ENCODE results near the gene PTX3. TPM values are rescaled to one million over a fixed set of nuclear protein-coding genes. Genes with fewer than 3 reads are reported as not detected.

Gene PTX3
- total and polyA plus RNA-seq, 2 donors (not counting 1 experiment from before 2014, with no cell fraction given) = 464 to 555 TPM

GRCh38 chr3:157408499-157409149 lies 28.0 kb upstream of the PTX3 start:
- Histone ChIP-seq H3K27ac (ENCODE audit: insufficient read depth, low read length) (no peak overlapping the region), H3K9ac (ENCODE audit: insufficient read depth, low read length) (no peak overlapping the region), H3K4me1 (ENCODE audit: control insufficient read depth, extremely low read depth, insufficient read depth, low read length) (no peaks in the 10 kb centered on the region), H3K27me3 (ENCODE audit: control insufficient read depth, insufficient read depth, low read length) (no peaks in the 10 kb centered on the region), H3K79me2 (ENCODE audit: control insufficient read depth, insufficient read depth, low read length) (no peaks in the 10 kb centered on the region), H3K4me3 (replicated peaks in 1 of 4; ENCODE audit: control extremely low read depth in 1 of 4, insufficient read depth in 1 of 4, low read depth in 3 of 4, low read length in 4 of 4) (no peak overlapping the region), H4K20me1 (ENCODE audit: control insufficient read depth, extremely low read depth, insufficient read depth, low read length) (no peaks in the 10 kb centered on the region), H3K36me3 (ENCODE audit: control insufficient read depth, insufficient read depth, low read length) (no peaks in the 10 kb centered on the region), H2AFZ (ENCODE audit: low read length) (no peak overlapping the region), H3K9me3 (ENCODE audit: control insufficient read depth, insufficient read depth, low read depth, low read length) (no peaks in the 10 kb centered on the region), H3K4me2 (ENCODE audit: extremely low read depth, insufficient read depth, low read length) (no peak overlapping the region)
- TF ChIP-seq CTCF (conservative IDR thresholded peaks at IDR 0.05 in 1 of 2, IDR thresholded peaks at IDR 0.05 in 1 of 2; ENCODE audit: low read depth in 1 of 2, low read length in 2 of 2) = no peak
- no peak for TF ChIP-seq EZH2 (IDR thresholded peaks at IDR 0.05; ENCODE audit: low read length, missing control alignments)
- no peak for DNase-seq (ENCODE audit: low read depth in 2 of 2)

DNA sequence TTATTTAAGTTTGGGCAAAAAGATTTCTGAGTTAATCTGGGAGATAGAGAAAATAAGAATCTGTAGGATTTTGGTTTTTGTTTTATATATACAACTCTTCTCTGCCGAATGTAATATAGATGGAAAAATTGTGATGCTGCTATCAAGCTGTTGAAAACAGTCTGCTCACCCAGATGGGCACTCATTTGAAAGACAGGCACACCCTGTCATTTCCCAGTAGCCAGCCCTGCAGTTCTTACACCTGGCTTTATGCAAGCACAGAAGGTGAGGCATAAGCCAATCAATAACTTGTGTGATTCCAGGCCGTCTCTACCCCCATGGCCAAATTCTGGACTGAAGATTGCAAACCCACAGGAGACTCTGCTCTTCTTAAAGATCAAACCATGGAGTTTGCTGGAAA lies 27.1 kb upstream of the PTX3 start:
- H3K27ac ChIP-seq (ENCODE audit: insufficient read depth, low read length) = no peak overlapping the region
- H3K36me3 ChIP-seq (ENCODE audit: control insufficient read depth, insufficient read depth, low read length) = no peaks in the 10 kb centered on the region
- no peak overlapping the region for H3K4me3 ChIP-seq (replicated peaks in 1 of 4; ENCODE audit: control extremely low read depth in 1 of 4, insufficient read depth in 1 of 4, low read depth in 3 of 4, low read length in 4 of 4)

GRCh38 chr3:157410945-157411344 lies 25.7 kb upstream of the PTX3 start:
- TF ChIP-seq EZH2 (IDR thresholded peaks at IDR 0.05; ENCODE audit: low read length, missing control alignments) (no peak), CTCF (conservative IDR thresholded peaks at IDR 0.05 in 1 of 2, IDR thresholded peaks at IDR 0.05 in 1 of 2; ENCODE audit: low read depth in 1 of 2, low read length in 2 of 2) (no peak)
- Histone ChIP-seq H3K4me1 (ENCODE audit: control insufficient read depth, extremely low read depth, insufficient read depth, low read length) (no peaks in the 10 kb centered on the region), H3K4me2 (ENCODE audit: extremely low read depth, insufficient read depth, low read length) (no peak overlapping the region), H4K20me1 (ENCODE audit: control insufficient read depth, extremely low read depth, insufficient read depth, low read length) (no peaks in the 10 kb centered on the region), H3K9me3 (ENCODE audit: control insufficient read depth, insufficient read depth, low read depth, low read length) (no peaks in the 10 kb centered on the region), H3K27ac (ENCODE audit: insufficient read depth, low read length) (no peak overlapping the region), H3K9ac (ENCODE audit: insufficient read depth, low read length) (no peak overlapping the region), H3K4me3 (replicated peaks in 1 of 4; ENCODE audit: control extremely low read depth in 1 of 4, insufficient read depth in 1 of 4, low read depth in 3 of 4, low read length in 4 of 4) (no peak overlapping the region), H2AFZ (ENCODE audit: low read length) (no peak overlapping the region), H3K27me3 (ENCODE audit: control insufficient read depth, insufficient read depth, low read length) (no peaks in the 10 kb centered on the region), H3K36me3 (ENCODE audit: control insufficient read depth, insufficient read depth, low read length) (no peaks in the 10 kb centered on the region), H3K79me2 (ENCODE audit: control insufficient read depth, insufficient read depth, low read length) (no peaks in the 10 kb centered on the region)
- no peak for DNase-seq (ENCODE audit: low read depth in 2 of 2)

More for the DNA sequence above, 27.1 kb upstream of the PTX3 start:
- Histone ChIP-seq H3K9me3 (ENCODE audit: control insufficient read depth, insufficient read depth, low read depth, low read length) (no peaks in the 10 kb centered on the region), H3K79me2 (ENCODE audit: control insufficient read depth, insufficient read depth, low read length) (no peaks in the 10 kb centered on the region), H4K20me1 (ENCODE audit: control insufficient read depth, extremely low read depth, insufficient read depth, low read length) (no peaks in the 10 kb centered on the region), H3K9ac (ENCODE audit: insufficient read depth, low read length) (no peak overlapping the region), H3K4me2 (ENCODE audit: extremely low read depth, insufficient read depth, low read length) (no peak overlapping the region), H3K4me1 (ENCODE audit: control insufficient read depth, extremely low read depth, insufficient read depth, low read length) (no peaks in the 10 kb centered on the region), H3K27me3 (ENCODE audit: control insufficient read depth, insufficient read depth, low read length) (no peaks in the 10 kb centered on the region), H2AFZ (ENCODE audit: low read length) (no peak overlapping the region)
- TF ChIP-seq EZH2 (IDR thresholded peaks at IDR 0.05; ENCODE audit: low read length, missing control alignments) (no peak), CTCF (conservative IDR thresholded peaks at IDR 0.05 in 1 of 2, IDR thresholded peaks at IDR 0.05 in 1 of 2; ENCODE audit: low read depth in 1 of 2, low read length in 2 of 2) (no peak)
- no peak for DNase-seq (ENCODE audit: low read depth in 2 of 2)

Data from fibroblast of lung (primary cell).